ENCODE measurements around the gene CACNG8. TPM values are rescaled to one million over a fixed set of nuclear protein-coding genes. Genes with fewer than 3 reads are reported as not detected.

Gene CACNG8
- total and polyA plus RNA-seq, 8 donors = under 0.01 to 0.45 (median 0.01) TPM; not detected in 4

DNA sequence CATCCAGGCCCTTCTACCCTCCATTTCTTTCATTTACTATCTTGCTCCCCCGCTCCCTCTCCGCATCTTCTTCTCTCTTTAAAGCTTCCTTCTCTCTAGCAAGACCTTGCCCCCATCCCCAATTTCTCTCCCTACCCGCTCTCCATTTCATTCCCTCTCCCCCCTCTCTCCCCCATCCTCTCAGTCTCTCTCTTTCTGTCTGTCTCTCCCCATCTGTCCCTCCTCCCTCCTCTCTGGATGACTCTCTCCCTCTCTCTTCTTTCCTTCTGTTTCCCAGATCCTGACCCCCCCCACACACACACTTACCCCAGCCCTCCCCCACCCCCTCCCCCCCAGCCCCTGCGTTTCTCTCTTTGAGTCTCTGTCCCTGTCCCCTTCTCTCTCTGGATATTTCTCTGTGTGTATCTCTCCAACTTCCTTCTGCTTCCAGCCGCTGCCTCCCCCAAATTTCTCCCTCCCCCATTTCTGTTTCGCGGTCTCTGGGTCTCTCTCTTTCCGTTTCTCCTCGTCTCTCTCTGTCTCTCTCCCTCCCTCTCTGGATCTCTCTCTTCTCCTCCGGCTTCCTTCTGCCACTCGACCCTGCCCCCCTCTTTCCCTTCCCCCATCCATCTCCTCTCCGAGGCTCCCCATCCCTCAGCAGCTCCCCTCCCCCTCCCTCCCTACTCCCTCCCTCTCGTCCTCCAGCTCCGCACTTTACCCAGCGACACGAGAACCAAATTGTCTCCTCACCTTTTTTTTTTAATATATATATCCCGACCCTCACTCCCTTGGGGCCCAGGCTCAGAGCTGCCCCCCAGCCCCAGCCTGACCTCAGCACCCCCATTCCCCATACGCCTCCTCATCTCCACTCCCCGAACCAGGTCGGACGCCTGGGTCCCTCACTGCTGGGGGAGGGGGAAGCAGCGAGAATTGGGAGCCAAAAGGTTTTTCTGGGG, 3.6 kb upstream of the CACNG8 start:
- 1 to 8% (median 4%) methylated on average over 18 to 22 of the region's 22 CpGs for WGBS, 5 donors
- H3K27me3 ChIP-seq = peaks cover 25 to 95% (median 71%) of the 10 kb centered on the region in 3 donors
- no peak for DNase-seq
- no peaks in the 10 kb centered on the region for H3K36me3 ChIP-seq
- H3K4me1 ChIP-seq = peaks cover 0 to 6% (median 2%) of the 10 kb centered on the region in 4 donors
- no peak overlapping the region for H3K4me3 ChIP-seq
- intact Hi-C loops (cut with DNase I; ENCODE audit: low total_unique reads) = no loop called here
- peaks cover 0 to under 1% (median 0%) of the 10 kb centered on the region in 4 donors for H3K9me3 ChIP-seq
- no peak overlapping the region for H3K27ac ChIP-seq
- TF ChIP-seq EP300 (IDR thresholded peaks at IDR 0.05) (no peak), POLR2A (IDR thresholded peaks at IDR 0.05) (no peak), CTCF (IDR thresholded peaks at IDR 0.05) (no peak)

GRCh38 chr19:53960187-53960586, 2.5 kb upstream of the CACNG8 start:
- peaks cover 25 to 100% (median 82%) of the 10 kb centered on the region in 3 donors for H3K27me3 ChIP-seq
- intact Hi-C loops (cut with DNase I; ENCODE audit: low total_unique reads) = no loop called here

GRCh38 chr19:53960886-53961285, 1.9 kb upstream of the CACNG8 start:
- Histone ChIP-seq H3K4me1 (peaks cover 0 to 9% (median 3%) of the 10 kb centered on the region in 4 donors), H3K4me3 (no peak overlapping the region), H3K27me3 (peaks cover 25 to 100% (median 84%) of the 10 kb centered on the region in 3 donors), H3K36me3 (no peaks in the 10 kb centered on the region), H3K9me3 (no peaks in the 10 kb centered on the region), H3K27ac (no peak overlapping the region)
- 4 to 9% (median 8%) methylated on average over 8 of the region's 8 CpGs for WGBS, 5 donors
- no peak for TF ChIP-seq CTCF (IDR thresholded peaks at IDR 0.05)
- no peak for TF ChIP-seq EP300 (IDR thresholded peaks at IDR 0.05)
- no peak for TF ChIP-seq POLR2A (IDR thresholded peaks at IDR 0.05)
- no peak for TF ChIP-seq POLR2AphosphoS5 (IDR thresholded peaks at IDR 0.05)
- DNase-seq = no peak
- intact Hi-C loops (cut with DNase I; ENCODE audit: low total_unique reads) = no loop called here

More at GRCh38 chr19:53960187-53960586, 2.5 kb upstream of the CACNG8 start:
- H3K4me1 ChIP-seq = peaks cover 0 to 8% (median 3%) of the 10 kb centered on the region in 4 donors
- H3K9me3 ChIP-seq = no peaks in the 10 kb centered on the region
- no peaks in the 10 kb centered on the region for H3K36me3 ChIP-seq
- no peak for DNase-seq
- TF ChIP-seq CTCF (IDR thresholded peaks at IDR 0.05) (no peak), POLR2A (IDR thresholded peaks at IDR 0.05) (no peak), EP300 (IDR thresholded peaks at IDR 0.05) (no peak), POLR2AphosphoS5 (IDR thresholded peaks at IDR 0.05) (no peak)
- H3K4me3 ChIP-seq = no peak overlapping the region
- 2 to 9% (median 2%) methylated on average over 10 of the region's 10 CpGs for WGBS, 5 donors
- H3K27ac ChIP-seq = no peak overlapping the region

- no peaks in the 10 kb centered on the region for H3K36me3 ChIP-seq
- peaks cover 25 to 100% (median 81%) of the 10 kb centered on the region in 3 donors for H3K27me3 ChIP-seq
- H3K27ac ChIP-seq = no peak overlapping the region
- peaks cover 0 to 9% (median 3%) of the 10 kb centered on the region in 4 donors for H3K4me1 ChIP-seq
- intact Hi-C loops (cut with DNase I; ENCODE audit: low total_unique reads) = no loop called here
- no peak for DNase-seq
- 2 to 6% (median 4%) methylated on average over 21 to 32 of the region's 32 CpGs for WGBS, 5 donors
- no peak overlapping the region for H3K4me3 ChIP-seq
- TF ChIP-seq CTCF (IDR thresholded peaks at IDR 0.05) = no peak
- no peak for TF ChIP-seq POLR2AphosphoS5 (IDR thresholded peaks at IDR 0.05)
- H3K9me3 ChIP-seq = peaks cover 0 to 4% (median 0%) of the 10 kb centered on the region in 4 donors
Observed at GRCh38 chr19:53961523-53962356, 997 bp upstream of the CACNG8 start.

Measured in stomach (tissue), 9 donors.